Lower leg skin (tissue), 3 donors: ENCODE results near the gene KRTAP5-8.

Experiments used
- POLR2A ChIP-seq, 2 donors: fragments of 450-650 bp; IDR thresholded peaks; one replicate each; pipeline ENCODE4 v1.6.1; 2016 to 2017; ENCODE audit warnings: antibody characterized with exemption in 2 of 2, mild to moderate bottlenecking in 1 of 2, moderate library complexity in 1 of 2
- TF ChIP-seq, protein P1 (sequence below), 3 donors: fragments of 450-650 bp; IDR thresholded peaks; one replicate each; pipeline ENCODE4 v1.5.1; 2016; ENCODE audit warnings: antibody characterized with exemption in 3 of 3, mild to moderate bottlenecking in 3 of 3, moderate library complexity in 2 of 3

DNA sequence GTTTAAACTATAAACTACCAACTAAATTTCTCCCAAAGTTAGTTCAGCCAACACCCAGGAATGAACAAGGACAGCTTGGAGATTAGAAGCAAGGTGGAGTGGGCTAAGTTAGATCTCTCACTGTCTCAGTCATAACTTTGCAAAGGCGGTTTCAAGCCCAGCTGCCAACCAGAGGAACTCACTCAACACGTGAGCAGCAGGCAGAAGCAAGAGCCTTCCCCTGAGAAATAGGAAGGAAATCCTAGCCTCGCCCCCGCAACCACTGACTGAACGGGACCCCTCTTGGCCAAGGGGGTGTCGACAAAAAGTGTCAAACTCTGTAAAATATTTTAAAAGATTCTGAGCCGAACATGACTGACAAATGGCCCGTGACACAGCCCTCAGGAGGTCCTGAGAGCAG lies 6.0 kb downstream of the KRTAP5-8 start:
- TF ChIP-seq, protein P1, sequence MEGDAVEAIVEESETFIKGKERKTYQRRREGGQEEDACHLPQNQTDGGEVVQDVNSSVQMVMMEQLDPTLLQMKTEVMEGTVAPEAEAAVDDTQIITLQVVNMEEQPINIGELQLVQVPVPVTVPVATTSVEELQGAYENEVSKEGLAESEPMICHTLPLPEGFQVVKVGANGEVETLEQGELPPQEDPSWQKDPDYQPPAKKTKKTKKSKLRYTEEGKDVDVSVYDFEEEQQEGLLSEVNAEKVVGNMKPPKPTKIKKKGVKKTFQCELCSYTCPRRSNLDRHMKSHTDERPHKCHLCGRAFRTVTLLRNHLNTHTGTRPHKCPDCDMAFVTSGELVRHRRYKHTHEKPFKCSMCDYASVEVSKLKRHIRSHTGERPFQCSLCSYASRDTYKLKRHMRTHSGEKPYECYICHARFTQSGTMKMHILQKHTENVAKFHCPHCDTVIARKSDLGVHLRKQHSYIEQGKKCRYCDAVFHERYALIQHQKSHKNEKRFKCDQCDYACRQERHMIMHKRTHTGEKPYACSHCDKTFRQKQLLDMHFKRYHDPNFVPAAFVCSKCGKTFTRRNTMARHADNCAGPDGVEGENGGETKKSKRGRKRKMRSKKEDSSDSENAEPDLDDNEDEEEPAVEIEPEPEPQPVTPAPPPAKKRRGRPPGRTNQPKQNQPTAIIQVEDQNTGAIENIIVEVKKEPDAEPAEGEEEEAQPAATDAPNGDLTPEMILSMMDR (IDR thresholded peaks at IDR 0.05), result no peak
- TF ChIP-seq POLR2A (IDR thresholded peaks at IDR 0.05), result no peak
